HG02973 (cell line): ENCODE measurements around the gene FBXO21.

Experiments
- ATAC-seq: cut with Tn5 transposase; IDR thresholded peaks from one replicate; pipeline ENCODE4 v1.9.1; 2021; ENCODE audit warnings: moderate library complexity; ENCODE audit not compliant: unreplicated experiment

Gene FBXO21

GRCh38 chr12:117167769-117168168 lies 22.5 kb downstream of the FBXO21 start:
- ATAC-seq, result no peak

DNA sequence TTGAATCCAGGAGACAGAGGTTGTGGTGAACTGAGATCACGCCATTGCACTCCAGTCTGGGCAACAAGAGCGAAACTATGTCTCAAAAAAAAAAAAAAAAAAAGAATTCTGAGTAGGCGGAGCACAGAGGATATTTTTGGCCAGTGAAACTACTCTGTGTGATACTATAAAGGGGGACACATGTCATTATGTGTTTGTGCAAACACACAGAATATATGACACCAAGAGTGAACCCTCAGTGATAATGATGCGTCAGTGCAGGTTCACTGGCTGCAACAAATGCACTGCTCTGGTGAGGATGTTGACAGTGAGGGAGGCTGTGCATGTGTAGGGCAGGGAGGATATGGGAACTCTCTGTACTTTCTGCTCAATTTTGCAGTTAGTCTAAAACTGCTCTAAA lies 24.2 kb downstream of the FBXO21 start:
- no peak for ATAC-seq

DNA sequence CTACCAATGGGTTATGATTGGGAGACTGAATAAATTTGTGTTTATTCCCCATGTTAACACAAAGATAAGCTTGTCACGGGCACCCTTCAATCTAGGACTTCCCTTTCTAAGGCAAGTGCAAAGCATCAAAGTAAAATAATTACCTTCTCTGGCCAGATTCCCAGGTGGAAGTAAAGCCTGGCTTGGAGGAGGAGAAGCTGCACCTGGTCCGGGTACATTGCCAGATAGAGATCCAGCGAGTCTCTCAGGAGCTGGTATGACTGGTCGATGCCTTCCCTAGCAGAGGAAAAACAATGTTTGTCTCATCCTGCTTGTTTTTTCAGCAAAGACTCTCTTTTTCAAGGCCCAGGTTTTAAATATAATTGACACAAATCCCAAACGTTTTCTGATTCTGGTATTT lies 24.9 kb downstream of the FBXO21 start:
- no peak for ATAC-seq

DNA sequence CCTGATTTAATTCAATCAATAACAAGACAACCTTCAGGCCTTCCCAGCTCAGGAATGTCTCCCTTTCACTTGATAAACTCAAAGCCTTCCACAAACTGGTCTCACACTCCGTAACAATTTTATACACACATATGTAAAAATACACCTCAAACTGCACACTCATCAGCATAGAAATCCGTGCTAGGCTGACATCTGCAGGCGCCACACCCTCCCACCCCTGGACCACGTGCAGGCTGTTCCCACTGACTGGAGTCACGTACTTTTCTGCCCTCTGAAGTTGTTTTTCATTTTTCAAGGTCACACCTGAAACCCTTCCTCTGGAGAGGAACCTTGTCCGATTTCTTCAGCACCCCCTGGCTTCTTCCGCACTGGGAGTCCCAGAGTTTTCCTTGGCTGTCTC lies 27.6 kb downstream of the FBXO21 start:
- no peak for ATAC-seq

- ATAC-seq, result no peak
These were observed 28.1 kb downstream of the FBXO21 start for GRCh38 chr12:117162167-117162539.

DNA sequence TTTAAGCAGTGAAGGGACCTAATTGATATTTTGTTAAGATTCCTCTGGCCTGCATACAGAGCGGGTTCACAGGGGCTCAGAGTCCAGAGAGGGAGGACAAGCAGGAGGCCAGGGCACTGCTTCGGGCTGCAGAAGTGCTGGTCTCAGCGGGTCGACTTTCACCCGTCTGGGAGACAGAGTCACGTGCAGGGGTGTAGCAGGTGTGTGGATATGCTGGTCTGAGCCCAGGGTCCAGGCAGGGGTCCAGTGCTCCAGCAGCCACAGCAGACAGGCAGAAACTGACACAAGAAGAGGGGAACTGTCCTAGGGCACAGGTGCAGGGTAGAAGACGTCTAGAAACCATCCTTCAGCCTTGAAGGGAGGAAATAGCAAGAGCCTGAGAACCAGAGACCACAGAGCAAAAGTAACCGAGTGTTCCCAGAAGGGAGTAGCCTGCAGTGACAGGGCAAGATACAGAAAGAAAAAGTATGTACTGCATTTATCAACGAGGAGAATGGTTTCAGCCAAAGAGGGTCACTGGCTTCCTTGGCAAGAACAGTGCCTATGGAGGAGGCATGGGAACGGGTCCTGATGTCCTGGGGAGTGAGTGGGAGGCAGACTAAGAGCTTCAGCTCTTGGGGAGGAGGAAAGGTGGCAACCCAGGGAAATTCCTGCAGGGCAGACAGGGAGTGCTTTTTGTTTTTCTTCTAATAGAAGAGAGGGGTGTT lies 28.7 kb downstream of the FBXO21 start:
- ATAC-seq, result no peak

GRCh38 chr12:117159674-117160073 lies 30.6 kb downstream of the FBXO21 start:
- ATAC-seq, result no peak

DNA sequence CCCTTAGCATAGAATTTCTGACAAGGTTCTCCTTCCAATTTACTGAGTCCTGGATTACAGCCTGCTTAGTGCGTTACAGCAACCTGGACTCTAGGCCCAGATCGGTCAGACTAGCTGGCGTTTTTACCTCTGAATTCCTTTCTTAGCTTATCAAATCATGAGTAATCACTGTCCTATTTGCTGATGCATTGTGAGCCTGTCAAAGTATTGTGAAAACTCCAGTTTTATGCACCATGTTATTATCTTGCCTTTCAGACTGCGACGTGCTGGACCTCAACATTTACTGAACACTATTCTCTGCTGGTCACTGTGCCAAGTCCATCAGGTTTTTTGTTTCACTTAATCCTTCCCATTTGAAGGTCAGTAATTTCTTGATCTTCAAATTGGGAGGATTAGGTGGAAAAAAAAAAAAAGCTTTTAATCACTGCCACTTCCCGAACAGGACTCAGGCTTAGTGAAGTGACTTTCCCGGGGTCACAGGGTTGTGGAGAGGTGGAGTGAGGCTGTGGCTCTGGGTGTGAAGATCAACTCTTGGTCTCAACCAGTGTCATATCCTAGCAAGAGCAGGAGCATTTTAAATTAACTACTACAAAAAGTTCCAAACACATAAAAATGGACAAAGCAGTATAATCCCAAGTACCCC lies 31.2 kb downstream of the FBXO21 start:
- ATAC-seq, result no peak

DNA sequence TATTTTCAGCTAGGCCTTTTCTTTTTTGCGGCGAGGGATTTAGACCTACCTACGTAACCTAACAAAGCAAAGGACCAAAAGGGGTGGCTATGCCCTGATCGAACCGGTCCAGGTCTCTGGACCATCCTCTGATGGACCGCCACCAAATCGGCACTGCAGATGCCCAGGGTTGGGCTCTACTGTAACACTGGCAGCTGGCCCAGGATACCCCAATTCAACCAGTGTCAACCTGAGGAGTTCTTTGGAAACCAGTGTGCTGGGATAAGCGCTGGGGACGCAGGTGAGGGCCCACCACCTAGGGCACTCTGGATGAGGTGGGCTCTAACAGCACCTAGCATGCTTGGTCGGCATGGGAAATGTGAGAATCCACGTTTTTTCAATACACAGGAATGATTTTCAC lies 32.2 kb downstream of the FBXO21 start:
- no peak for ATAC-seq

DNA sequence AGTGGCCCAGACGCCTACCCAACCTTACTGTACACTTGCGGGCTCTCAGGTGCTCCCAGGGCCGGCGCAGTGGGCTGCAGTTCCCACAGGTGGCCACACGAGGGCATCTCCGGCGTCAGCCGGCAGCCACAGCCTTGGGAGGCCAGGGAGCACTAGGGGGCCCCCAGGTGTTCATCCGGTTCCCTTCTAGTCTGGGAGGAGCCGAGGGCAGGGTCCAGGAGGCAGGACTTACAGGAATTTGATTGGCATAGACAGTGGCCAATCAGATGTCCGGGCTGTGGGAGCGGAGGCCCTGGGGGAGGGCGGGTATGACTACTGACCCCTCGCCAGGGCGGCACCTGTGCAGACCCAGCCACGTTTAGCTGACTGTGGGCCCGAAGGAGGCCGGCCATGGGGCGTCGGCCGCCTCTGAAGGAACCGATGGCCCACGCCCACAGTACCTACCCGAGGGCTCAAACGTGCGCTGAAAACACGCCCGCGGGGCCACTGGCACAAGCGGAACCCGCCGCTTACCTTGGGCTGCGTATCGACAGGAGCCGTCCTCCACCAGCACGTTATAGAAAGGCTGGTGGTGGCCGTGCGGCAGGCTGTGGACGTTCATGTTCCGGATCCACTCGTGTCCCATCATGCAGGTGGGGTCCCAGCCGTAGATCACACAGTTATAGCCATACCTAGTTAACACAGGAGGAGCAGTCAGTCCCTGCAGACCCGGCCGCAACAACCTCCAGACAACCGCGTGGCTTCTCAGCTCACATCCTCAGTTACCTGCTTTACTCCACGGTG lies 34.8 kb downstream of the FBXO21 start:
- ATAC-seq, result peak; percentile 48

- ATAC-seq, result no peak
These were observed 37.2 kb downstream of the FBXO21 start for GRCh38 chr12:117152793-117153775.

DNA sequence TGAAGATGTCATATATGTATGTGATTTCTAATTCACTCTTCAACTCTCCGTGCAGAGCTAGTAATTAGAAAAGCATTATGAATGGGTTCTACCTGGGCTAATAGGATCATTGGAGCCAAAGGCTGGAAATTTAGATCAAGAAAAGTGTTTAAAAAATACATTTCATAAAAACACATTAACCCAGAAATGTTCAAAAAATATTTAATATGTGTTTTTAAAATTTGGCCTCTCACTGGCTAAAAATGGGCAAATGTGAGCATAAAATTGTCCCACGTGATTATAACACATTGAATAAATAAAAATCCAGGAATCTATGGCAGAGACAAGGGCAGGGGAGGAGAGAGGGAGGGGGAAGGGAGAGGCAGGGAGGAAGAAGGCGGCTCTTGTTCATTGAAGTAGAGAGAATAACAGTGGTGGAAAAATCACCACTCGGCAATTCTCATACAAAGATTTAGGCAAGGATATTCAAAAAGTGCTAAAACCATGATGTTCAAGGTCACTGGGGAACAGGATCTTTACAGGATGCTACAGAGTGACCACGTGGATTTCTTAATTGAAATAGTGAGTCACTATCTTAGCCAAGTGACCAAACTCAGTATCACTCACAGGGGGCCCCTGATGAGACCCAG lies 38.8 kb downstream of the FBXO21 start:
- ATAC-seq, result no peak

DNA sequence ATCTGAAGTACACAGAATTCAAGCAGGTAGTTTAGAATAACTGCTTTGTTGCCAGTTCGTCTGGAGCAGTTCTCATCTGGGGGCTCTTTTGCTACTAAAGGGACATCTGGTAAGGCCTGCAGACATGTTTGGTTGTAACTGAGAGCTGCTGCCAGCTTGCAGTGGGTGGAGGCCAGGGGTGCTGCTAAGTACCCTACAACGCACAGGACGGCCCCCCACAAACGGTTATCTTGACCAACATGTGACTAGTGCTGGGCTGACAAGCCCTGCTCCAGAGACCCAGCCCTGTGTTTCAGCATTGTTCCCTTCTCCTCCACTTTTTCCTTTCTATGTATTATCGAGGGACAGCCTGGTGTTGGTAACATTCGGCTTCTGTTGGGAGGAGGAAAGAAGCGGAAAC lies 40.8 kb downstream of the FBXO21 start:
- ATAC-seq, result no peak

DNA sequence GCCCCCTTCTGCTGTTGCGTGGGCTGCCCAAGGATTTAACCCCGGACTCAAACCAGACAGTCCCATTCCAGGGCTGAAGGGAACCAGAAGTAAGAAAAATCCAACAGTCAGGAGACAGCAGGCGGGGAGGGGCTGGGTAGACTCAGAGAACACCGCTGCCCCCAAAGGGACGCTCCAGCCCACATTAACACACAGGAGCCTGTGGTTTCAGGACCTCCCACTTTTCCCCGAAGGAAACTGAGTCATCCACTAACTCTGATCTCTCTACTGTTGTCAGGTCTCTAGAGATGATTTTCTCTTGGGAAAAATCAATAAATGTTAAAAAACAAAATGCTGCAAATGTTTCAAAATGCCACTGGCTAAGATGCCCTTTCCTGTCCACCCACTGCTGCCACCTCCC lies 41.6 kb downstream of the FBXO21 start:
- ATAC-seq, result no peak

GRCh38 chr12:117147639-117148038 lies 42.6 kb downstream of the FBXO21 start:
- no peak for ATAC-seq

- no peak for ATAC-seq
These were observed 44.6 kb downstream of the FBXO21 start for GRCh38 chr12:117145597-117146154.

DNA sequence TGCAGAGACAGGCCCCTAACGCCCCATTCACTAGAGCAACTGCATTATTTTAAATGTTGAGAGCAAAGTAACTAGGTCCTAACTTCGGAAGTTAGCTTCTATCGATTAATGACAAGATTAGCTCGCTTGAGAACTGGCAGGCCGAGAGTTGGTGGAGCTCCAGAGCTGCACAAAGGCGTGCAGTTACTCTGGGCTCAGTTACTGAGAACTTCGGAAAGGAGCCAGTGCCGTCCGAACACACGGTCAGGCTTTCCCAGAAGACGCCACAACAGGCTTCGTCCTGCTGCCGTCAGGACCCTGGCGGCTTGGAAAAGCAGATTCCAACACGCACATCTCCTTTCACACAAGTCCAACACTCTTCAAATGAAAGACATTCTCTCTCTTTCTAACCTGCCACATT lies 45.7 kb downstream of the FBXO21 start:
- no peak for ATAC-seq

GRCh38 chr12:117143008-117143532 lies 47.2 kb downstream of the FBXO21 start:
- ATAC-seq, result no peak

GRCh38 chr12:117142094-117142493 lies 48.2 kb downstream of the FBXO21 start:
- ATAC-seq, result no peak
